Measurements from ENCODE around the gene CISD1.

GRCh38 chr10:58304099-58304633 lies 35.2 kb downstream of the CISD1 start:
- TF ChIP-seq CTCF (IDR thresholded peaks at IDR 0.05): no peak
- TF ChIP-seq HMGXB4 (CRISPR knock-in tag; IDR thresholded peaks at IDR 0.05): no peak
- TF ChIP-seq ZNF232 (CRISPR knock-in tag; IDR thresholded peaks at IDR 0.05): no peak
- TF ChIP-seq STAT6 (CRISPR knock-in tag; conservative IDR thresholded peaks at IDR 0.05; ENCODE audit: low read depth): no peak
- no peak for TF ChIP-seq NR2C2 (CRISPR knock-in tag; IDR thresholded peaks at IDR 0.05)
- no peak for TF ChIP-seq E2F4 (CRISPR knock-in tag; IDR thresholded peaks at IDR 0.05; ENCODE audit: borderline replicate concordance, low read depth)
- TF ChIP-seq IRF2 (CRISPR knock-in tag; IDR thresholded peaks at IDR 0.05; ENCODE audit: borderline replicate concordance, low read depth): no peak
- no peak for TF ChIP-seq SMAD4 (CRISPR knock-in tag; IDR thresholded peaks at IDR 0.05)
- no peak for TF ChIP-seq GABPB1 (CRISPR knock-in tag; IDR thresholded peaks at IDR 0.05)
- no peak for TF ChIP-seq AFF4 (CRISPR knock-in tag; IDR thresholded peaks at IDR 0.05; ENCODE audit: borderline replicate concordance)

All from WTC11 (cell line).